Activated CD4-positive, alpha-beta T cell treated with anti-CD3 and anti-CD28 coated beads, Interleukin-2, amount 10 ng/mL, durations not matched to agents 24 days and 14 days (primary cell): ENCODE measurements around the gene UBXN6. TPM values are rescaled to one million over a fixed set of nuclear protein-coding genes. Genes with fewer than 3 reads are reported as not detected.

ENCODE experiments used
- DNase-seq: peaks from one replicate; pipeline ENCODE4 v3.0.0; 2022
- H3K27ac Mint-ChIP-seq: one replicate; pipeline ENCODE4 v1.8.0; 2022; ENCODE audit warnings: mild to moderate bottlenecking, mixed read lengths
- H3K27me3 Mint-ChIP-seq: one replicate; pipeline ENCODE4 v1.8.0; 2022; ENCODE audit warnings: mixed read lengths
- H3K36me3 Mint-ChIP-seq: one replicate; pipeline ENCODE4 v1.8.0; 2022; ENCODE audit warnings: low read depth, mild to moderate bottlenecking, mixed read lengths
- H3K4me1 Mint-ChIP-seq: one replicate; pipeline ENCODE4 v1.8.0; 2021; ENCODE audit warnings: mixed read lengths
- H3K4me3 Mint-ChIP-seq: one replicate; pipeline ENCODE4 v1.8.0; 2022; ENCODE audit warnings: mild to moderate bottlenecking, moderate library complexity, mixed read lengths
- H3K9me3 Mint-ChIP-seq: one replicate; pipeline ENCODE4 v1.8.0; 2021; ENCODE audit warnings: mixed read lengths
- intact Hi-C: fragments of 100-400 bp; cut with micrococcal nuclease; formaldehyde crosslinking; loops from one replicate; pipeline ENCODE4 v1.15.1; 2023
- total RNA-seq: library from RNA; stranded (reverse); gene quantifications from 2 replicates; pipeline ENCODE4 v1.2.3, GENCODE V29; 2022

UBXN6 gene
- total RNA-seq, 1 donor from 2014 or later, result 41.2 TPM

- DNase-seq, result no peak
- H3K27ac Mint-ChIP-seq, result no peak overlapping the region
- H3K9me3 Mint-ChIP-seq, result no peaks in the 10 kb centered on the region
- H3K36me3 Mint-ChIP-seq, result peaks cover 21% of the 10 kb centered on the region
- H3K4me3 Mint-ChIP-seq, result no peak overlapping the region
- peaks cover 2% of the 10 kb centered on the region for H3K4me1 Mint-ChIP-seq
- no peaks in the 10 kb centered on the region for H3K27me3 Mint-ChIP-seq
- intact Hi-C loops, result no loop called here
Observed at GRCh38 chr19:4482721-4483364, 25.2 kb upstream of the UBXN6 start.

DNA sequence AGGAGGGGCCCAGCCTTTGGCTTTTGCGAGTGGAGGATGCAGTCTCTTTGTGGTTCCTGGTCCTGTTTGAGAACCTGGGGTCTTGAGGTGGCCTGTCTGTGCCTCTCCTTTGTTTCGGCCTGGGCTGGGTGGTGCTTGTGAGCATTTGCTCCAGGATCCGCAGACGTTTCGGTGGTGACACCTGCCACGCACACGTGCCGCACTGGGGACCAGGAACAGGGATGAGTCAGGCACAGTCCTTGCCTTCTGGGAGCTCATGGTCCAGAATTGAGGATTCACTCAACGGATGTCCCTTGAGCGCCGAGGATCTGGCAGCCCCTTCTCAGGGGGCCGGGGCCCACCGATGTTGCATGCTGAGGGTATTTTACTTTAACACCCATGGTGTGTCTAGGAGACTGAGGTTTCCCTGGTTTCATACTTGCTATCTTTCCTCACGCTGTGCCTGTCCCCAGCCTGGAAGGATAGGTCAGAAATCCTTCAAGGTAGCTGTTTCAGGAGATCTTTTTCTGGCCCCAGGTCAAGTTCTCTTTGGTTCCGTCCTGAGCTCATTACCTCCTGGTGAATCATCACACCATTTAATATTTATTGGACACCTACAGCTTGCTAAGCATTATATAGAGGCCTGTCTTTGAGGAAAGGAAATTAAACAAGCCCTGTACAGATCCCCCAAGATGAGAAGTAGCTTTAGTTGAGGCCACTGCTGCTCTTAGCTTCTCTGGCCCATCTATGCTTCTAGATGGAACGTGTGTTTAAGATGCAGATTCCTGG, 19.6 kb upstream of the UBXN6 start:
- Mint-ChIP-seq H3K9me3 (no peaks in the 10 kb centered on the region), H3K4me1 (peaks cover 15% of the 10 kb centered on the region), H3K4me3 (no peak overlapping the region), H3K36me3 (peaks cover 15% of the 10 kb centered on the region), H3K27ac (no peak overlapping the region), H3K27me3 (no peaks in the 10 kb centered on the region)
- no peak for DNase-seq
- intact Hi-C loops, result no loop called here

GRCh38 chr19:4474514-4475022, 17.0 kb upstream of the UBXN6 start:
- H3K9me3 Mint-ChIP-seq, result no peaks in the 10 kb centered on the region
- H3K4me1 Mint-ChIP-seq, result peaks cover 21% of the 10 kb centered on the region
- peaks cover 11% of the 10 kb centered on the region for H3K36me3 Mint-ChIP-seq
- H3K4me3 Mint-ChIP-seq, result peak overlapping the region; percentile 88
- no peaks in the 10 kb centered on the region for H3K27me3 Mint-ChIP-seq
- peak overlapping the region; percentile 79 for H3K27ac Mint-ChIP-seq
- intact Hi-C loops, result loop anchor here (5.0 kb wide), 2 partner anchors 72 to 163 kb away; partner anchors contain the start of genes CHAF1A, SH3GL1 and TNFAIP8L1
- DNase-seq, result peak; percentile 74

DNA sequence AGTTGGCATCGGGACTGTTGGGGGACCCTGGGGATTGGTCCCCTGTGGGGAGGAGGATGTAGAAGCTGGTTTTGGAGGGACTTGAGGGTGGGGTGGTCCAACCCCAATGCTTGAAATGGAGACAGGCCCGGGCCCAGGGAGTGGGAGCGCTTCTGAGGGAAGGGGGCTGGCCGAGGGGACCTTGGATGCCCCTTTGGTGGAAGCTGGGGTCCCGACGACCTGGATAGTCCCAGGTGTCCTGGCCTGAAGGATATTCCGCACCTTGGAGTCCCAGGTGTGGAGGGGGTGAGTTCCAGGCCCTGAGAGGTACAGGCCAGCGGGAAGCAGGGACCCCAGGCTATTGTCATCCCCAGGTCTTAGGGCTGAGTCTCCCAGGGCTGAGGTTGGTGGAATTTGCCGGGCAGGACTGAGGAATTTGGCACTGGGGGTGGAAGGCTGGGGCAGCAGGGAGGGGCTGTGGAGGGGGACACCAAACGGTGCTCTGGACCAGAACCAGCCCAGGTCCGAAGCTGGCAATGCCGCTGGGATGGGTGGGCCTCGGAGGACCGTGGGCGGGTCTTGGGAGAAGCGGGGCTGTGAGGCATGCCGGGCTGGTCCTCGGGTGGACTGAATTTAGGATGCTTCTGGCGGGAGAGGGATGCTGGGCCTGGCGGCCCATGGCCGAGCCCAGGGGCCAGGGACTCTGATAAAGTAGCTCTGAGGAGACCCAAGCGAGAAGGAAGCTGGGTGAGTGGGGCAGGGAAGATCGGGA, 16.3 kb upstream of the UBXN6 start:
- DNase-seq, result peak; percentile 62
- intact Hi-C loops, result loop anchor here (5.0 kb wide), 2 partner anchors 72 to 163 kb away; partner anchors contain the start of genes CHAF1A, SH3GL1 and TNFAIP8L1
- peaks cover 22% of the 10 kb centered on the region for H3K4me1 Mint-ChIP-seq
- peak overlapping the region; percentile 88 for H3K4me3 Mint-ChIP-seq
- H3K9me3 Mint-ChIP-seq, result no peaks in the 10 kb centered on the region
- no peaks in the 10 kb centered on the region for H3K27me3 Mint-ChIP-seq
- peak overlapping the region; percentile 79 for H3K27ac Mint-ChIP-seq
- H3K36me3 Mint-ChIP-seq, result peaks cover 11% of the 10 kb centered on the region

DNA sequence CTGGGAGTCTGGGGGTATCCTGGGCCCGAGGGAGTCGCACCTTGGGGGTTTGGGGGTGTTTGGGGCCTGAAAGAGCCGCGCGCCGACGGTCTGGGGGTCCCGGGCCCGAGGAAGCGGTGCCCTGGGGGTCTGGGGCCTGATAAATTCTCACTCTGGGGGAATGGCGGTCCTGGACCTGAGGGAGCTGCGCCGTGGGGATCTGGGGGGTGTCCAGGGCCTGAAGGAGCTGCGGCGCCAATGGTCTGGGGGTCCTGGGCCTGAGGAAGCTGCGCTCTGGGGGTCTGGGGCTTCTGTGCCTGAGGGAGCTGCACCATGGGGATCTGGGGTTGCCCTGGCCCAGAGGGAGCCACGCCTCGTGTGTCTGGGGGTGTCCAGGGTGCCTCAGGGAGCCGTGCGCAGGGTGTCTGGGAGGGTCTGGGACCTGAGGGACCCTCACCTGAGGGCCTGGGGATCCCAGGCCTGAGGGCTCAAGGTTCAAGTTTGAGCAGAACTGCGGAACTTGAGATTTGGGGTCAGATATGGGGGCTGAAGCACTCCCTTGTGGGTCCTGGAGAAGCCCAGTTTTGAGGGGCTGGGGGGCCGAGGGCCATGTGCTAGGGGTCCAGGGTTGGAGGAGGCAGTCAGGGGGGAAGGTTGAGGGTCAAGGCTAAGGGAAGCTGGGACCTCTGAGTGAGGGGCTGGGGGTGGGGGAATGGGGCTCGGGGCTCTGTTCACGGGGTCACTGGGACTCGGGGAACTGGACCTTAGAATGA, 15.6 kb upstream of the UBXN6 start:
- Mint-ChIP-seq H3K9me3 (no peaks in the 10 kb centered on the region), H3K27ac (peak overlapping the region; percentile 53), H3K4me1 (peaks cover 22% of the 10 kb centered on the region), H3K36me3 (peaks cover 11% of the 10 kb centered on the region), H3K4me3 (peak overlapping the region; percentile 88), H3K27me3 (no peaks in the 10 kb centered on the region)
- DNase-seq, result no peak
- intact Hi-C loops, result loop anchor here (5.0 kb wide), 2 partner anchors 71 to 164 kb away; partner anchors contain the start of genes CHAF1A, SH3GL1 and TNFAIP8L1

DNA sequence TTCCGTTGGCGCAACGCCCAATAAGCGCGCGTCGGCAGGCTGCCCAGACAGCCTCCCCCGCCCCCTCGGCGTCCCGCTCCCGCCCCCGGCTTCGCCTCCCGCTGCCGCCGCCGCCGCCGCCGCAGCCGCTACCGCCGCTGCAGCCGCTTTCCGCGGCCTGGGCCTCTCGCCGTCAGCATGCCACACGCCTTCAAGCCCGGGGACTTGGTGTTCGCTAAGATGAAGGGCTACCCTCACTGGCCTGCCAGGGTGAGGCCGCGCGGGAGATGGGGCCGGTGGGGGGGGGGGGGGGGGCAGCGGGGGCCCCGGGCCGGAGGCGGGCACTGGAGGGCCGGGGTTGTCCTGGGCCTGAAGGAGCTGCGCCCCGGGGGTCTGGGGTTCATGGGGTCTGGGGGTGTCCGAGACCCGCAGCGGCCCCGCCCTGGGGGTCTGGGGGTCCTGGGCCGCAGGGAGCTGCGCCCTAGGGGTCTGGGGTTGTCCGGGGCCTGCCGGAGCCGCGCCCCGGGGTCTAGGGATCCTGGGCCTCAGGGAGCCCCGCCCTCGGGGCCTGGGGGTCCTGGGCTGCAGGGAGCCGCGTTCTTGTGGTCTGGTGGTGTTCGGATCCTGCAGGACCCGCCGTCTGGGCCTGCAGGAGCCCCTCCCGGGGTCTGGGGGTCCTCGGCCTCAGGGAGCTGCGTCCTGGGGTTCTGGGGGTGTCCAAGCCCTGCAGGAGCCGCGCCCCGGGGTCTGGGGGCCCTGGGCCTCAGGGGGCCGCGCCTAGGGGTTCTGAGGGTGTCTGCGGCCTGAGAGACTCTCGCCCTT, 14.8 kb upstream of the UBXN6 start, which contains the start of gene HDGFL2:
HDGFL2 (plus strand) TSS at position 124 of the 801 bp plus-strand sequence; CDS start at position 178, 54 bp downstream.
- DNase-seq, result no peak
- H3K27me3 Mint-ChIP-seq, result no peaks in the 10 kb centered on the region
- intact Hi-C loops, result loop anchor here (5.0 kb wide), 2 partner anchors 70 to 165 kb away; partner anchors contain the start of genes CHAF1A, SH3GL1 and TNFAIP8L1
- H3K27ac Mint-ChIP-seq, result peak within 1 kb of the TSS; percentile 53
- peak within 1 kb of the TSS; percentile 88 for H3K4me3 Mint-ChIP-seq
- H3K9me3 Mint-ChIP-seq, result no peaks in the 10 kb centered on the region
- peaks cover 22% of the 10 kb centered on the region for H3K4me1 Mint-ChIP-seq
- H3K36me3 Mint-ChIP-seq, result peaks cover 5% of the 10 kb centered on the region

DNA sequence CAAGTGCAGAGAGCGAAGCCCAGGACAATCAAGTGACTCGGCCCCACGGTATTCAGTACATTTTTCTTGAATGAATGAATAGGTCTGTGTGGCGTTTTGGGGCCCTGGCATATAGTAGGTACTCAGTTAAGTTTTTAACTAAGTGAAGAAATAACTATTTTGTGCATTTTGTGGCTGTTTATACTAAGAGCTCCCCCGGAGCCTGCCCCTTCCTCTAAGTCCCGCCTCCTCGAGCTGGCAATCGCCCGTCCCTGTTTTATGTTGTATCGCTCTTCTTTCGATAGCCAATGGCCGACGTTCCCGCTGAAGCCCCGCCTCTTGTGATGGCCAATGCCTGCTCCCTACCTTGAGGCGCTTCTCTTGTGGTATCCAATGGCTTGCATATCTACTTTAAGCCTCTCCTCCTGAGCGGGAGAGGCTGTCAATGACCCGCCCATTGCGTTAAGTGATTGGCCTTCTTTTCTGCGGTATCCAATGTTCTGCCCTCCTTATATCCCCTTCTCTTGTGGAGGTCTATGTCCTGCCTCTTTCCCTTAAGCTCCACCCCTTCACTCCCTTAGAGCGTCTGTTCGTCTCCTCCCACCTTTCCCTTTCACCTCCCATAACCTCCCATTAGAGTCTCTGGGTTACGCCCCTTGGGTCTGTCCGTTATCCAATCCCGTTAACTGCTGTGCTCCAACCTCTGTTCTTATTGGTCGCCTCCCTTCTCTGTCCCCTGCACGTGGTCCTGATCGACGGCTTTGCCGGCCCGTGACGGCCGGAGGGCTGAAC, 14.0 kb upstream of the UBXN6 start:
- peak; percentile 99 for DNase-seq
- intact Hi-C loops, result loop anchor here (1.0 to 5.0 kb wide), 3 partner anchors 14 to 166 kb away; partner anchors contain the start of genes CHAF1A, SH3GL1, TNFAIP8L1 and UBXN6
- no peaks in the 10 kb centered on the region for H3K27me3 Mint-ChIP-seq
- H3K27ac Mint-ChIP-seq, result no peak overlapping the region
- peaks cover 3% of the 10 kb centered on the region for H3K36me3 Mint-ChIP-seq
- H3K4me1 Mint-ChIP-seq, result peaks cover 22% of the 10 kb centered on the region
- H3K9me3 Mint-ChIP-seq, result no peaks in the 10 kb centered on the region
- H3K4me3 Mint-ChIP-seq, result no peak overlapping the region

DNA sequence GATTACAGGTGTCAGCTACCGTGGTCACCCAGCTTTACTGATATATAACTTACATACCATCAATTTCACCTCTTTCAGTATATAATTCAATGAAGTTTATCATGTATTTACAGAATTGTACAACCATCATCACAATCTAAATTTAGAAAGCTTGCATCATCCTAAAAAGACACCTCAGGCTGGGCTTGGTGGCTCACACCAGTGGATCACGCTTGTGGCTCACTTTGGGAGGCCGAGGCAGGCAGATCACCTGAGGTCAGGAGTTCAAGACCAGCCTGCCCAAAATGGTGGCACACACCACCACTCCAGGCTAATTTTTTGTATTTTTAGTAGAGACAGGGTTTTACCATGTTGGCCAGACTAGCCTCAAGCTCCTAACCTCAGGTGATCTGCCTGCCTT, 10.2 kb upstream of the UBXN6 start:
- Mint-ChIP-seq H3K4me3 (no peak overlapping the region), H3K27ac (no peak overlapping the region), H3K9me3 (no peaks in the 10 kb centered on the region), H3K36me3 (no peaks in the 10 kb centered on the region), H3K4me1 (peaks cover 8% of the 10 kb centered on the region), H3K27me3 (no peaks in the 10 kb centered on the region)
- intact Hi-C loops, result no loop called here
- DNase-seq, result no peak

DNA sequence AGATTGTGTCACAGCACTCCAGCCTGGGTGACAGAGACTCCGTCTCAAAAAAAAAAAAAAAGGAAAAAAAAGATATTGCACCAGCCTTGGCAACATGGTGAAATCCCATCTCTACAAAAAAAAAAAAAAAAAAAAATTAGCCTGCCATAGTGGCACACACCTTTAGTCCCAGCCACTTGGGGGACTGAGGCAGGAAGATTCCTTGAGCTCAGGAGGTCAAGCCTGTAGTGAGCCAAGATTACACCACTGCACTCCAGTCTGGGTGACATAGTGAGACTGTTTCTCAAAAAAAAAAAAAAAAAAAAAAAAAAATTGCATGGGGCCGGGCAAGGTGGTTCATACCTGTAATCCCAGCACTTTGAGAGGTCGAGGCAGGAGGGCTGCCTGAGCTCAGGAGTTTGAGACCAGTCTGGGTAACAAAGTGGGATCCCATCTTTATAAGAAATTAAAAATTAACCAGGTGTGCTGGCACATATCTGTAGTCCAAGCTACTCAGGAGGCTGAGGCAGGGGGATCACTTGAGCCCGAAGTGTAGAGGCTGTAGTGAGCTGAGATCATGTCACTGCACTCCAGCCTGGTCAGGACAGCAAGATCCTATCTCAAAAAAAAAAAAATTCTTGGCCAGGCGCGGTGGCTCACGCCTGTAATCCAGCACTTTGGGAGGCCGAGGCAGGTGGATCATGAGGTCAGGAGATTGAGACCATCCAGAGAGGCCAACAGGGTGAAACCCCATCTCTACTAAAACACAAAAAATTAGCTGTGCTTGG, 7.4 kb upstream of the UBXN6 start:
- Mint-ChIP-seq H3K4me1 (peaks cover 3% of the 10 kb centered on the region), H3K27ac (no peak overlapping the region), H3K36me3 (no peaks in the 10 kb centered on the region), H3K27me3 (no peaks in the 10 kb centered on the region), H3K4me3 (no peak overlapping the region), H3K9me3 (no peaks in the 10 kb centered on the region)
- intact Hi-C loops, result no loop called here
- no peak for DNase-seq

- intact Hi-C loops, result loop anchor here (1.0 to 10.0 kb wide), 4 partner anchors 14 to 1022 kb away; partner anchors contain the start of genes CHAF1A and YJU2
- Mint-ChIP-seq H3K4me1 (peaks cover 16% of the 10 kb centered on the region), H3K36me3 (peaks cover 2% of the 10 kb centered on the region), H3K27ac (peak overlapping the region; percentile 92), H3K9me3 (no peaks in the 10 kb centered on the region), H3K27me3 (peaks cover 2% of the 10 kb centered on the region), H3K4me3 (peak overlapping the region; percentile 96)
- peak; percentile 77 for DNase-seq
Observed at GRCh38 chr19:4456843-4457653, 546 bp downstream of the UBXN6 start.
